Bronchial epithelial cell (primary cell): ENCODE results near the gene SYCN. TPM values are rescaled to one million over a fixed set of nuclear protein-coding genes. Genes with fewer than 3 reads are reported as not detected.

Source experiments
- DNase-seq: peaks from one replicate; pipeline ENCODE4 v3.0.0-alpha.2; 2010; ENCODE audit warnings: low read depth
- FAIRE-seq: peaks from 2 replicates; lab custom pipeline; 2011; peaks lifted over from hg19 to GRCh38; lab: Jason Lieb, UNC
- H3K27me3 ChIP-seq: 2 replicates; pipeline ENCODE4 v1.5.1; 2011; ENCODE audit warnings: low read length; ENCODE audit not compliant: control insufficient read depth, insufficient read depth
- H3K36me3 ChIP-seq: 2 replicates; pipeline ENCODE4 v1.5.1; 2011; ENCODE audit warnings: low read length; ENCODE audit not compliant: control insufficient read depth, insufficient read depth
- H3K4me3 ChIP-seq: 2 replicates; pipeline ENCODE4 v1.5.1; 2011; ENCODE audit warnings: mild to moderate bottlenecking, low read depth, low read length, control low read depth
- CTCF ChIP-seq: IDR thresholded peaks from 2 replicates; pipeline ENCODE4 v1.5.1; 2011; ENCODE audit warnings: mild to moderate bottlenecking, moderate library complexity, low read length, control low read depth, inconsistent platforms; ENCODE audit not compliant: insufficient read depth, severe bottlenecking
- total RNA-seq: library from RNA; depleted of rRNA; stranded (reverse); fragments of >200 nt; gene quantifications from 2 replicates; pipeline ENCODE4 v1.2.1, GENCODE V29; 2014

The SYCN gene
- total RNA-seq, 1 donor from 2014 or later, result not detected

- DNase-seq, result no peak
- TF ChIP-seq CTCF, result no peak
- Histone ChIP-seq H3K27me3 (no peaks in the 10 kb centered on the region), H3K36me3 (no peaks in the 10 kb centered on the region), H3K4me3 (no peak overlapping the region)
- no peak for FAIRE-seq
These were observed 17.7 kb downstream of the SYCN start for GRCh38 chr19:39186391-39186790.

GRCh38 chr19:39183104-39183503 is 21.0 kb downstream of the SYCN start:
- FAIRE-seq, result no peak

GRCh38 chr19:39182174-39182505 is 21.9 kb downstream of the SYCN start:
- FAIRE-seq, result peak; percentile 36
- no peaks in the 10 kb centered on the region for H3K27me3 ChIP-seq

More at GRCh38 chr19:39183104-39183503, 21.0 kb downstream of the SYCN start:
- Histone ChIP-seq H3K4me3 (no peak overlapping the region), H3K27me3 (no peaks in the 10 kb centered on the region), H3K36me3 (peaks cover 6% of the 10 kb centered on the region)
- peak; percentile 27 for DNase-seq
- TF ChIP-seq CTCF, result no peak

GRCh38 chr19:39181500-39182173 is 22.4 kb downstream of the SYCN start:
- Histone ChIP-seq H3K4me3 (no peak overlapping the region), H3K36me3 (peaks cover 11% of the 10 kb centered on the region), H3K27me3 (no peaks in the 10 kb centered on the region)
- no peak for DNase-seq
- no peak for FAIRE-seq
- no peak for TF ChIP-seq CTCF

More at GRCh38 chr19:39182174-39182505, 21.9 kb downstream of the SYCN start:
- peak; percentile 21 for DNase-seq
- H3K4me3 ChIP-seq, result no peak overlapping the region
- TF ChIP-seq CTCF, result no peak
- H3K36me3 ChIP-seq, result peaks cover 10% of the 10 kb centered on the region

GRCh38 chr19:39180749-39181148 is 23.3 kb downstream of the SYCN start:
- TF ChIP-seq CTCF, result no peak
- H3K27me3 ChIP-seq, result no peaks in the 10 kb centered on the region
- DNase-seq (no peak), FAIRE-seq (no peak)
- peaks cover 15% of the 10 kb centered on the region for H3K36me3 ChIP-seq
- no peak overlapping the region for H3K4me3 ChIP-seq

- FAIRE-seq, result no peak
- peaks cover 20% of the 10 kb centered on the region for H3K36me3 ChIP-seq
- no peak overlapping the region for H3K4me3 ChIP-seq
- no peak for DNase-seq
- no peak for TF ChIP-seq CTCF
- H3K27me3 ChIP-seq, result no peaks in the 10 kb centered on the region
These were observed 24.3 kb downstream of the SYCN start for GRCh38 chr19:39179754-39180153.
